Neural crest cell (in vitro differentiated cells): ENCODE data around the gene SPATA25. TPM values are rescaled to one million over a fixed set of nuclear protein-coding genes. Genes with fewer than 3 reads are reported as not detected.
"Not testable (repeated sequence)": the region's sequence is repeated elsewhere in the genome, so short reads cannot be mapped to it uniquely, and the experiment has no call there.

ENCODE experiments used
- DNase-seq: peaks from one replicate; pipeline ENCODE4 v3.0.0; 2021; ENCODE audit warnings: low read depth, mixed read lengths, low spot score
- H3K27ac Mint-ChIP-seq: one replicate; pipeline ENCODE4 v1.8.0; 2021; ENCODE audit warnings: mild to moderate bottlenecking, mixed read lengths; ENCODE audit not compliant: unreplicated experiment
- H3K27me3 Mint-ChIP-seq: 2 replicates; pipeline ENCODE4 v1.8.0; 2021; ENCODE audit warnings: low read depth, mild to moderate bottlenecking, mixed read lengths
- H3K36me3 Mint-ChIP-seq: 2 replicates; pipeline ENCODE4 v1.8.0; 2021; ENCODE audit warnings: low read depth, mild to moderate bottlenecking, mixed read lengths
- H3K4me1 Mint-ChIP-seq: 2 replicates; pipeline ENCODE4 v1.8.0; 2021; ENCODE audit warnings: mixed read lengths
- H3K4me3 Mint-ChIP-seq: one replicate; pipeline ENCODE4 v1.8.0; 2021; ENCODE audit warnings: mild to moderate bottlenecking, mixed read lengths
- H3K9me3 Mint-ChIP-seq: 2 replicates; pipeline ENCODE4 v1.8.0; 2021; ENCODE audit warnings: mixed read lengths
- CTCF ChIP-seq: fragments of 200-600 bp; sonication (generic); conservative IDR thresholded peaks from 2 replicates; pipeline ENCODE4 v1.5.0; 2021; ENCODE audit warnings: antibody characterized with exemption, mild to moderate bottlenecking
- total RNA-seq: library from RNA; stranded (reverse); gene quantifications from 2 replicates; pipeline ENCODE4 v1.2.1, GENCODE V29; 2021

The SPATA25 gene
- total RNA-seq, 1 donor from 2014 or later = 2.2 TPM

- peak; percentile 98 for DNase-seq
- no peak for TF ChIP-seq CTCF
Observed at GRCh38 chr20:45880988-45881788, 6.2 kb downstream of the SPATA25 start, which contains the start of gene ZSWIM1. TSS of gene ZSWIM1 (plus strand) at chr20:45881227. CDS start at chr20:45882593, 1,366 bp downstream.

GRCh38 chr20:45878076-45878761 lies 9.2 kb downstream of the SPATA25 start:
- H3K27ac Mint-ChIP-seq = no peak overlapping the region
- H3K4me1 Mint-ChIP-seq = peaks cover 31% of the 10 kb centered on the region
- peaks cover 3% of the 10 kb centered on the region for H3K36me3 Mint-ChIP-seq

More at GRCh38 chr20:45880988-45881788, 6.2 kb downstream of the SPATA25 start, which contains the start of gene ZSWIM1:
- H3K4me1 Mint-ChIP-seq = peaks cover 20% of the 10 kb centered on the region
- H3K36me3 Mint-ChIP-seq = peaks cover 2% of the 10 kb centered on the region
- H3K9me3 Mint-ChIP-seq = no peaks in the 10 kb centered on the region
- peak within 1 kb of the TSS; percentile 91 for H3K27ac Mint-ChIP-seq
- H3K27me3 Mint-ChIP-seq = no peaks in the 10 kb centered on the region
- H3K4me3 Mint-ChIP-seq = peak within 1 kb of the TSS; percentile 95

GRCh38 chr20:45874576-45874975 lies 12.8 kb downstream of the SPATA25 start:
- H3K27ac Mint-ChIP-seq = peak overlapping the region; percentile 8
- H3K27me3 Mint-ChIP-seq = no peaks in the 10 kb centered on the region
- TF ChIP-seq CTCF = no peak
- DNase-seq = no peak
- H3K4me3 Mint-ChIP-seq = peak overlapping the region; percentile 31
- peaks cover 4% of the 10 kb centered on the region for H3K9me3 Mint-ChIP-seq
- peaks cover 12% of the 10 kb centered on the region for H3K4me1 Mint-ChIP-seq
- peaks cover 3% of the 10 kb centered on the region for H3K36me3 Mint-ChIP-seq

More at GRCh38 chr20:45878076-45878761, 9.2 kb downstream of the SPATA25 start:
- H3K27me3 Mint-ChIP-seq = no peaks in the 10 kb centered on the region
- no peak overlapping the region for H3K4me3 Mint-ChIP-seq
- DNase-seq = no peak
- no peak for TF ChIP-seq CTCF
- H3K9me3 Mint-ChIP-seq = peaks cover 4% of the 10 kb centered on the region

GRCh38 chr20:45874104-45874481 lies 13.3 kb downstream of the SPATA25 start:
- not testable (repeated sequence) for DNase-seq, H3K4me3 Mint-ChIP-seq, H3K9me3 Mint-ChIP-seq, H3K27me3 Mint-ChIP-seq, H3K27ac Mint-ChIP-seq, H3K36me3 Mint-ChIP-seq
- peaks cover 12% of the 10 kb centered on the region for H3K4me1 Mint-ChIP-seq

GRCh38 chr20:45873409-45874103 lies 13.9 kb downstream of the SPATA25 start:
- Mint-ChIP-seq H3K4me3 (no peak overlapping the region), H3K27me3 (no peaks in the 10 kb centered on the region), H3K9me3 (peaks cover 4% of the 10 kb centered on the region), H3K36me3 (peaks cover 3% of the 10 kb centered on the region), H3K4me1 (peaks cover 12% of the 10 kb centered on the region), H3K27ac (no peak overlapping the region)
- TF ChIP-seq CTCF = no peak
- DNase-seq = no peak
